Lower leg skin (tissue), 4 donors: ENCODE results near the gene UNC13A. TPM values are rescaled to one million over a fixed set of nuclear protein-coding genes. Genes with fewer than 3 reads are reported as not detected.

Source experiments
- DNase-seq, 2 donors: peaks; one replicate each; pipeline ENCODE4 v3.0.0-alpha.2; 2019; ENCODE audit warnings: low spot score in 2 of 2
- H3K4me3 ChIP-seq: fragments of 200-600 bp; sonication (generic); 2 replicates; pipeline ENCODE4 v1.5.1; 2017; ENCODE audit warnings: mild to moderate bottlenecking, low read depth; ENCODE audit not compliant: poor library complexity, severe bottlenecking
- POLR2A ChIP-seq, 2 donors: fragments of 450-650 bp; IDR thresholded peaks; one replicate each; pipeline ENCODE4 v1.6.1; 2016 to 2017; ENCODE audit warnings: antibody characterized with exemption in 2 of 2, mild to moderate bottlenecking in 1 of 2, moderate library complexity in 1 of 2
- WGBS, 2 donors: methylation state at CpG; one replicate each; pipeline ENCODE4 v1.1.5; 2018; 5-methylcytosine and 5-hydroxymethylcytosine counted together
- intact Hi-C: fragments of 100-400 bp; cut with DNase I; formaldehyde crosslinking; loops from one replicate; pipeline ENCODE4 v1.15.0; 2023; ENCODE audit warnings: low total_unique reads
- total RNA-seq, 4 donors: library from RNA; depleted of rRNA; stranded (reverse); fragments of >200 nt; gene quantifications; one replicate each; pipeline ENCODE4 v1.1.0, GENCODE V29; 2016
- TF ChIP-seq, protein P1 (sequence below), 3 donors: fragments of 450-650 bp; IDR thresholded peaks; one replicate each; pipeline ENCODE4 v1.5.1; 2016; ENCODE audit warnings: antibody characterized with exemption in 3 of 3, mild to moderate bottlenecking in 3 of 3, moderate library complexity in 2 of 3

The UNC13A gene
- total RNA-seq, 4 donors from 2014 or later: not detected

GRCh38 chr19:17659996-17660395 lies 28.2 kb downstream of the UNC13A start:
- WGBS, 2 donors: 79 to 84% methylated on average over 7 of the region's 7 CpGs
- H3K4me3 ChIP-seq: no peak overlapping the region
- intact Hi-C loops: no loop called here
- TF ChIP-seq, protein P1, sequence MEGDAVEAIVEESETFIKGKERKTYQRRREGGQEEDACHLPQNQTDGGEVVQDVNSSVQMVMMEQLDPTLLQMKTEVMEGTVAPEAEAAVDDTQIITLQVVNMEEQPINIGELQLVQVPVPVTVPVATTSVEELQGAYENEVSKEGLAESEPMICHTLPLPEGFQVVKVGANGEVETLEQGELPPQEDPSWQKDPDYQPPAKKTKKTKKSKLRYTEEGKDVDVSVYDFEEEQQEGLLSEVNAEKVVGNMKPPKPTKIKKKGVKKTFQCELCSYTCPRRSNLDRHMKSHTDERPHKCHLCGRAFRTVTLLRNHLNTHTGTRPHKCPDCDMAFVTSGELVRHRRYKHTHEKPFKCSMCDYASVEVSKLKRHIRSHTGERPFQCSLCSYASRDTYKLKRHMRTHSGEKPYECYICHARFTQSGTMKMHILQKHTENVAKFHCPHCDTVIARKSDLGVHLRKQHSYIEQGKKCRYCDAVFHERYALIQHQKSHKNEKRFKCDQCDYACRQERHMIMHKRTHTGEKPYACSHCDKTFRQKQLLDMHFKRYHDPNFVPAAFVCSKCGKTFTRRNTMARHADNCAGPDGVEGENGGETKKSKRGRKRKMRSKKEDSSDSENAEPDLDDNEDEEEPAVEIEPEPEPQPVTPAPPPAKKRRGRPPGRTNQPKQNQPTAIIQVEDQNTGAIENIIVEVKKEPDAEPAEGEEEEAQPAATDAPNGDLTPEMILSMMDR (IDR thresholded peaks at IDR 0.05): no peak
- TF ChIP-seq POLR2A (IDR thresholded peaks at IDR 0.05): no peak
- no peak for DNase-seq

DNA sequence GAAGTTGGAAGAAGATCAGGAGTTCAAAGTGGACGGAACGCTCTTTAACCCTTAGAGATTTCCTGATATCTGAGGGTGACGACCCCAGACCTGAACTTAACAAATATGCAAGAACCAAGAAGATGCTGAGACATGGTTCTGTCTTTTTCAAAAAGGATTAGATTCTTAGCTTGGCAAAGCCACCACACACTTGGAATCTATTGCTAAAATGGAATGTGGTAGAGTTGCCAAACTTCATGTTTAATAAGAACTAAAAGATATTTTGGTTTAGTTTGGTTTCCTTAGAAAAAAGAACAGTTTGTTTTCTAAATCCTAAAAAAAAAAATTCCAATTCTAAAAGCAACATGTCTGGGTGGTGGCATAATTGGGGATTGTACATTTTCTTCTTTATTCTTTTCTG lies 29.5 kb downstream of the UNC13A start:
- no peak for DNase-seq
- WGBS, 2 donors: 20 to 36% methylated on average over 3 of the region's 3 CpGs
- TF ChIP-seq, protein P1 (IDR thresholded peaks at IDR 0.05): no peak
- no peak for TF ChIP-seq POLR2A (IDR thresholded peaks at IDR 0.05)
- intact Hi-C loops: no loop called here
- no peak overlapping the region for H3K4me3 ChIP-seq

GRCh38 chr19:17658240-17658639 lies 29.9 kb downstream of the UNC13A start:
- DNase-seq: no peak
- no peak overlapping the region for H3K4me3 ChIP-seq
- TF ChIP-seq, protein P1 (IDR thresholded peaks at IDR 0.05): no peak
- TF ChIP-seq POLR2A (IDR thresholded peaks at IDR 0.05): no peak
- intact Hi-C loops: no loop called here
- WGBS, 2 donors: 88 to 96% methylated on average over 6 of the region's 6 CpGs

- intact Hi-C loops: no loop called here
- 76 to 87% methylated on average over 8 of the region's 8 CpGs for WGBS, 2 donors
- TF ChIP-seq POLR2A (IDR thresholded peaks at IDR 0.05): no peak
- TF ChIP-seq, protein P1 (IDR thresholded peaks at IDR 0.05): no peak
- H3K4me3 ChIP-seq: no peak overlapping the region
- no peak for DNase-seq
Observed at GRCh38 chr19:17656970-17657369, 31.2 kb downstream of the UNC13A start.

- DNase-seq: no peak
- no peak overlapping the region for H3K4me3 ChIP-seq
- TF ChIP-seq POLR2A (IDR thresholded peaks at IDR 0.05): no peak
- TF ChIP-seq, protein P1 (IDR thresholded peaks at IDR 0.05): no peak
- 73 to 82% methylated on average over 24 of the region's 25 CpGs for WGBS, 2 donors
- intact Hi-C loops: no loop called here
Observed at GRCh38 chr19:17655751-17656472, 32.2 kb downstream of the UNC13A start.

DNA sequence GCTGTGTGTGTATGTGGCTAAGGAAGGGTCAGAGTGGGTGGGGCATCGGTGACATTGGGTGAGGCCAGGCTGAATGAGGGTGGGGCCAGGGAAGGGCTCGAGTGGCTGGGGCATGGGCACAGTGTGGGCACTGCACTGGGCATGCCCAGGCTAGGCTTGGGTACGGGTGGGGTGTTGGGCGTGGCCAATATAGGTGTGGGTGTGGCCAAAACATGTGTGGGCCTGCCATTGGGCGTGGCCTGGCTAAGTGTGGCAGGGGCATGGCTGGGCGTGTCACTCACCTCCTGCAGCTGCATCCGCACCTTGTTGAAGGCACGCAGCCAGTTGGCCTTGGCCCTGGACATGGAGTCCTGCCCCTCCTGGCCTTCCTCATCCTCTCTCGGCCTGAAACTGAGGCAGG lies 33.2 kb downstream of the UNC13A start:
- TF ChIP-seq POLR2A (IDR thresholded peaks at IDR 0.05): no peak
- H3K4me3 ChIP-seq: no peak overlapping the region
- intact Hi-C loops: no loop called here
- WGBS, 2 donors: 54 to 58% methylated on average over 9 of the region's 9 CpGs
- DNase-seq: no peak
